Endometrial microvascular endothelial cells (primary cell): ENCODE measurements around the gene ANTXR1. TPM values are rescaled to one million over a fixed set of nuclear protein-coding genes. Genes with fewer than 3 reads are reported as not detected.

Experiments
- in situ Hi-C: cut with HindIII; loops from 2 replicates; pipeline ENCODE4 v1.10.0; 2017; ENCODE audit warnings: low sequenced_read_pairs, low pct_unique_long_range_greater_than_20kb; ENCODE audit errors: inconsistent ontology term
- total RNA-seq: library from RNA; depleted of rRNA; stranded (reverse); fragments of >200 nt; gene quantifications from one replicate; pipeline ENCODE4 v1.2.3, GENCODE V29; 2015; ENCODE audit errors: inconsistent ontology term

ANTXR1 gene
- total RNA-seq, 1 donor from 2014 or later, result 5.6 TPM

GRCh38 chr2:69269330-69269729 is 256.4 kb downstream of the ANTXR1 start:
- in situ Hi-C loops, result no loop called here

GRCh38 chr2:69271831-69272257 is 258.9 kb downstream of the ANTXR1 start:
- in situ Hi-C loops, result no loop called here

- in situ Hi-C loops, result no loop called here
Observed at GRCh38 chr2:69272803-69273471, 260.0 kb downstream of the ANTXR1 start.

GRCh38 chr2:69275490-69275889 is 262.5 kb downstream of the ANTXR1 start:
- in situ Hi-C loops, result no loop called here

- in situ Hi-C loops, result no loop called here
Observed at GRCh38 chr2:69278366-69278765, 265.4 kb downstream of the ANTXR1 start.

GRCh38 chr2:69279211-69279610 is 266.2 kb downstream of the ANTXR1 start:
- in situ Hi-C loops, result no loop called here

GRCh38 chr2:69279931-69280681 is 267.1 kb downstream of the ANTXR1 start:
- in situ Hi-C loops, result no loop called here

GRCh38 chr2:69280796-69281412 is 267.9 kb downstream of the ANTXR1 start:
- in situ Hi-C loops, result no loop called here

- in situ Hi-C loops, result no loop called here
Observed at GRCh38 chr2:69285379-69285894, 272.5 kb downstream of the ANTXR1 start.

- in situ Hi-C loops, result no loop called here
Observed at GRCh38 chr2:69287544-69287943, 274.6 kb downstream of the ANTXR1 start.

GRCh38 chr2:69288429-69288828 is 275.4 kb downstream of the ANTXR1 start:
- in situ Hi-C loops, result no loop called here

GRCh38 chr2:69291004-69291650 is 278.1 kb downstream of the ANTXR1 start:
- in situ Hi-C loops, result no loop called here

- in situ Hi-C loops, result no loop called here
Observed at GRCh38 chr2:69291721-69292120, 278.7 kb downstream of the ANTXR1 start.

GRCh38 chr2:69292256-69292655 is 279.3 kb downstream of the ANTXR1 start:
- in situ Hi-C loops, result no loop called here

GRCh38 chr2:69296421-69296820 is 283.4 kb downstream of the ANTXR1 start:
- in situ Hi-C loops, result no loop called here

- in situ Hi-C loops, result no loop called here
Observed at GRCh38 chr2:69297216-69297615, 284.2 kb downstream of the ANTXR1 start.

GRCh38 chr2:69298261-69298660 is 285.3 kb downstream of the ANTXR1 start:
- in situ Hi-C loops, result no loop called here

GRCh38 chr2:69298862-69299261 is 285.9 kb downstream of the ANTXR1 start:
- in situ Hi-C loops, result no loop called here
